Mesenteric fat pad (tissue), 1 donor: ENCODE results near the gene PRUNE2. TPM values are rescaled to one million over a fixed set of nuclear protein-coding genes. Genes with fewer than 3 reads are reported as not detected.

Experiments used
- DNase-seq: peaks from one replicate; pipeline ENCODE4 v3.0.0-alpha.2; 2020; ENCODE audit warnings: low spot score
- total RNA-seq: library from RNA; stranded (reverse); fragmentation: NEBNext Ultra II Directional; extraction: Animal tissue kit (Norgen Biotek cat#: 25700); gene quantifications from one replicate; pipeline ENCODE4 v1.2.1, GENCODE V29; 2021
- donor health status: DM: yes; HTN: yes; CAD: no.

The PRUNE2 gene
- total RNA-seq, 1 donor from 2014 or later: 13.9 TPM

- no peak for DNase-seq
Measured at GRCh38 chr9:76803762-76804161, 102.2 kb downstream of the PRUNE2 start.

- DNase-seq: no peak
Measured at GRCh38 chr9:76803083-76803482, 102.8 kb downstream of the PRUNE2 start.

DNA sequence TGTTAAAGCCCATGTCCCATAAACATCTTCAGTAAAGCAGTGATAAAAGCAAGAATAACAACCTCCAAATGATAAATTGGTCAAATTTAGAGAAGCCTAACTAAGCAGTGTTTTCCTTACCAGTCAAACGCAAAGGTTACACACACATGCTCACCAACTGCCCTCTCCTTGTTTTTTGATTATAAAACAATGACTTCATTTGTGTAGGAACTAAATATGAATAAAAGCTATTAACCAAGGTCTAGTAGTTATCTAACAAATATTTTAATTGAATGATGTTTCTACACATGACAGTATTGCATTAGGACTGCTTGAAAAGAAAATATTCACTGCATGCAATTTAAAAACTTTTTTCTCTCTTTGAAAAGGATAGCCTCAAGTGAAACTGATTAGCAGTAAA is 105.0 kb downstream of the PRUNE2 start:
- DNase-seq: no peak

GRCh38 chr9:76799473-76799872 is 106.4 kb downstream of the PRUNE2 start:
- no peak for DNase-seq

DNA sequence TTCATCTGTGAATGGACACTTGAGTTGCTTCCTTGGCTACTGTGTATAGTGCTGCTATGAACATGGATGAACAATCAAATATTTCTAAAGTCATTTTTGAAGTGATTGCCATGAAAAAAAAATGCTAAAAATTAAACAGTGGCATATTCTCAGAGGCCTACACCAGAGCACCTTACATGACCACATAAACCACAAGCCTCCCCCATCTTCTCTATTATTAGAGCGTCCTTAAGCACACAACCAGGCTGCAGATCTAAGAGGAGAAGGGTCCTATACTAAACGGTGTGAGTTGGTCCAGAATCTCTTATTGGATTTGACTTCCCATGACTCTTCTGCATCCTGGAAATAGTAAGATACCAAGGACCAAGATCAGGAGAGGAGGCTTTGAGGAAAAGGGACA is 107.4 kb downstream of the PRUNE2 start:
- DNase-seq: no peak

DNA sequence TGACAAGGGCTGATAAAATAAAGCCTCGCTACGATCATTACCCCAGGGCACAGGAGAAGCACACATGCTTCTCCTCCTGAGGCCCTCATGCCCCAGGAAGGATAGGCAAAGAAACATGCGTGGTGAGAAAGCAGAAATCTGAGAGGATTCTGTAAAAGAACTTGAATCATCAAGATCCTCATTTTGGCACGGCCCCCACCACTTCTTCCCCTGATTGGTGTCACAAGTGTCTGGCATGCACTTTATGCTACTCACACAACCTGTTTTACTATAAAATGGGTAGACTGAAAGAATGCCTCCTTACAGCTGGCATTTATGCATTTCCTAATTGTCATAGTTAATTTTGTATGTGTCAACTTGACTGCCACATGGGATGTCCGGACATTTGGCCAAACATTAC is 109.6 kb downstream of the PRUNE2 start:
- no peak for DNase-seq

- DNase-seq: no peak
Measured at GRCh38 chr9:76793784-76794431, 112.0 kb downstream of the PRUNE2 start.

- DNase-seq: no peak
Measured at GRCh38 chr9:76789840-76790239, 116.1 kb downstream of the PRUNE2 start.

DNA sequence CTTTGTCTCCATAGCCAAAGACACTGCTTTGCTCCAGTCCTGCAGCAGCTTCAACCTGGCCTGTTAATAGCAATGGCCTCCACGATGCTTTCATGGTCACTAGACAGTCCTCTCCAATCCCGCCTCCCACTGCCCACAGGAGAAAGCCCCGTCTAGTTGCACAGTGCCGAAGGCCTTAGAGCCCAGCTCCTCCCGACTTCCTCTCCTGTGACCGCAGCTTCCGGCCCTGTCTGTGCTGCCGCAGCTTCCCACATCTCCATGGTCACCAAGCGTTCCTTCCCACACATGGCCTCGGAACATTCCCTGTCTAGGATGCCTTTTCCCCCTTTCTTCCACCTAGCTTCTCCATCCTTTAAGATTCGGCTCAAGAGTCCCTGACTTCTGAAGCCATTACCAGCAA is 118.2 kb downstream of the PRUNE2 start:
- DNase-seq: no peak

DNA sequence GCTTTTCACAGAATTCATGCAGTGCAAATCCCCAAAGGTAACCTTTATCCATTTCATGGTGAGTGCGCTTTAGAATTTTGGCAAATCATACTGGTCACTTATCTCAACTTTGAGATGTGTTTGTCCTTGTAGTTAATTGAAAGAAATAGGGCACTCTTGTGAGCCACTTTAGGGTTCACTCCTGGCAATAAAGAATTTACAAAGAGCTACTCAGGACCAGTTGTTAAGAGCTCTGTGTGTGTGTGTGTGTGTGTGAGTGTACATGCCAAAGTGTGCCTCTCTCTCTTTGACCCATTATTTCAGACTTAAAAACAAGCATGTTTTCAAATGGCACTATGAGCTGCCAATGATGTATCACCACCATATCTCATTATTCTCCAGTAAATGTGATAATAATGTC is 120.4 kb downstream of the PRUNE2 start:
- no peak for DNase-seq

DNA sequence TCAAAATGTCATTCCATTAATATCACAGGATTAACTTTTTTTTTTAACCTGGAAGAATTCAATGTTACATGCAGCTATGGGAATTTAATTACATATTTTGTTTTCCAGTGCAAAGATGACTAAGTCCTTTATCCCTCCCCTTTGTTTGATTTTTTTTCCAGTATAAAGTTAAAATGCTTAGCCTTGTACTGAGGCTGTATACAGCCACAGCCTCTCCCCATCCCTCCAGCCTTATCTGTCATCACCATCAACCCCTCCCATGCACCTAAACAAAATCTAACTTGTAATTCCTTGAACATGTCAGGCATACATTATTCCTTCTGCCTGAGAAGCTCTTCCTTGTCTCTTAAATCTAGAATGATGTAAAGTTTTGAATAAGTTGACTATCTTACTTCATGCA is 121.0 kb downstream of the PRUNE2 start:
- DNase-seq: no peak

DNA sequence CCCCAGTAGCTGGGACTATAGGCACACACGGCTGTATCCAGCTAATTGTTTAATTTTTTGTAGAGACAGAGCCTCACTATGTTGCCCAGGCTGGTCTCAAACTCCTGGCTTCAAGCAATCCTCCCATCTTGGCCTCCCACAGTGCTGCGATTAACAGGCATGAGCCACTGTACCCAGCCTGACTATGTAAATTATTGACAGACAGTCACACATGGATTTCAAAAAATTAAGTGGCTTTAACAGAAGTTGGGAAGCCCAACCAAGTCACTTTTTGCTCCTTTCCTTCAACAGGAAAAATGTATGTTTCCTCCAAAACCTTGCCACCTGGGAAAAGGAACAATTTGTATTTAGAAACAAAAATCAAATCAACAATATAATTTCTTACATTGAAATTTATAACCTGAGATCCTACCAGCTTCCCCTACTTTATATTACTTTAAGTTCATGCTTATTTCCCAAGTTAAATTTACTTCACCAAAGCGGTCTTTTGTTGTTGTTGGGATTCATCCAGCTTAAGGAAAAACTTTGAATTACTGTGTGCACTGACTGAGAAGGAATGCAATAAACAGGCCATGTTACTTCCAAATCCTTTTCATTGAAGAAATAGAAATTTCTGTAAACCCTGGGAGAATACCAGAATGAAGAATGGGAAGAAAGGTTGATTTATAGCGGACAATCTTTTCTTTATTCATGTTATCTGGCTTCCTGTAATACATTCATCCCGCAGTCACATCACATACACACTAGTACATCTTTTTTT is 133.0 kb downstream of the PRUNE2 start:
- no peak for DNase-seq

DNA sequence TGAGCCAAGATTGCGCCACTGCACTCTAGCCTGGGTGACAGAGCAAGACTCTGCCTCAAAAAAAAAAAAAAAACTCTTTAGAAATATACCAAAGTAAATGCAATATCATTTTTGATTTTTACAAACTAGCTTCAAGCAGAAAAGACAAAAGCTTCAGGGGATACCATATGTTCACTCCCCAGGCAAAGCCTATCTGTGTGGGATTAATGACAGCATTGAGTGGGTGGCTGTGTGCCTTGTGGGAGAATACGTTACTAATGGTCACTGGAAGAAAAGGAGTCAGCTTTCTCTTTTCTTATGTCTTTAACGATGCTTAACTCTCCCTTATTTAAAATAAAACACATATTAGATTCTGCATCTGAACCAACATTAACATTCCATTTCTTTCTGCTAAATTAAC is 139.8 kb downstream of the PRUNE2 start:
- DNase-seq: no peak

DNA sequence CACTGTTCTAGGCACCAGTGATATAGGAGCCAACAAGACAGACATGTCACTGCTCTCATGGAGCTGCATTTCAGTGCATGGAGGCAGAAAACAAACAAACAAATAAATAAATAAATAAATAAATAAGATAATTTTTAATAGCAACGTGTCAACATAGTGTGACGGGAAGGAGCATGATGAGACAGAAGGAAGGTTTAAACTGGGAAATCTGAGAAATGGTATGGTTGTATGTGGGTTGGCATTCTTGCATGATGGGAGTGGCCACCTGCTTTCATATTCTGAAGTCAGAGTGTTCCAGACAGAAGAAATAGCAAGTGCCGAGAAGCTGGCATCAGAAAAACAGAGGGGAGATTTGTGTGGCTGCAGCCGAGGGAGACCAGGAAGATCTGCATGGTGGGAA is 141.8 kb downstream of the PRUNE2 start, which contains the start of gene PCA3:
Gene PCA3 (plus strand): TSS at position 301 of the 400 bp plus-strand sequence.
- no peak for DNase-seq

GRCh38 chr9:76761448-76761847 is 144.5 kb downstream of the PRUNE2 start:
- DNase-seq: no peak

DNA sequence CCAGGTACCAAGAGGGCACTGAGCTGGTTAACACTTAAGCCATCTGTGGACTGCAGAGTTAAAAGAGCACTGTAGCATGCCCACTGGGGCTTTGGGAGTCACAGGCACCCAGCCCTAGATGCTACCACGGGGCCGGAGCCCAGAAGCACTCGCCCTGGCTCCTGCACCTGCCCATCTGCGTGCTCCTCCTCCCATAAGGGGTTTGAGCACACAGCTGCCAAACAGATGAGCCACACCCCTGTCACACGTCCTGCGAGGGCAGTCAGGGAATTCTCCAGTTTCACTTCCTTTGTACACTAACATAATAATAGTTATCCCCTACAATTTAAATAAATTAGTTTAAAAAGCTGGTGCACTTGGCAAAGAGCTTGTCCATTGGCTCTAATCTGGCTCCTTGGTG is 146.2 kb downstream of the PRUNE2 start:
- no peak for DNase-seq

DNA sequence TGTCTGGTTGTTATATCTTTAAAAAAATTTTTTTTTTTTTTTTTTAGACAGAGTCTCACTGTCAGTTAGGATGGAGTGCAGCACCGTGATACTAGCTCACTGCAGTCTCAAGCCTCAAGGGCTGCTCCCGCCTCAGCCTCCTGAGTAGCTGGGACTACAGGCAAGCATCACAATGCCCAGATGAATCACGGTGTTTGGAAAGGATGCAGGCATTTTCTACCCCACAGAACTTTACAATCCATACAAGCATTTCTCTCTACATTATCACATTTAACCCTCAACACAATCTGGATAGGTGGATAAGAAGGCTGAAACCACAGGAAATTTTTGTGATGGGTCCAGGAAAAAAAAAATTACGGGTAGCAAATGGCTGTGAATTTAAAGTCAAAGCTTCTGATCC is 147.4 kb downstream of the PRUNE2 start:
- DNase-seq: no peak

DNA sequence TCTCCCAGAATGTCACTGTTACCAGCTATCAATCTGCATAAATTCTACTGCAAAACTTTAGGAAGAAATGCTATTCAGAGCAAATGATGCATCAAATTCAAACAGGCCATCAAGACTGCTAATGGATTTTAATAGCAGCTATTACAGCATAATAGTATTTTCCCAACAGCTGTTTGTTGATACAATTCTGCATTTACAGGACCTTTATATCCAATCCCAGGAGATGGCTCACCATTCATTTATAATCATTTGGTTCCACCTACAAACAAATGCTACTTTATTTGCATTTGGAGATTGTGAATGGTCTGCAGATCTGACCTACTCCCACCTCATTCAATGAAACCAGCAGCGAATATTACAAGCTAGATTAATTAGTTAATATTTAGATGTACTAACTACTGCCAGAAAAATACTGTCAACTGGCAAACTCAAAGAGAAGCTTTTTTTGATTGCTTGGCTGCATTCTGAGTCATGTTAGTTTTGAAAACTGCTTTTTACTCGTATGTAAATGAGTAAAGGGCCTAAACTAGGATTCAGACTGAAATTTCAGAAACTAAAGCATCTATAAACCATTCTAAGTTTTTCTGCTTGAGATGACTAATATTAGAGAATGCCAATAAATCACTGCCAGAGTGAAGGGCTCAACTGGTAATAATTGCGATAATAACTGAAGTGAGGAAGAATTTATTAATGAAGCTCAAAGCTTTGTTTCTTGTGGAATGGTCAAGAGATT is 148.8 kb downstream of the PRUNE2 start:
- no peak for DNase-seq

GRCh38 chr9:76756268-76756640 is 149.7 kb downstream of the PRUNE2 start:
- no peak for DNase-seq

DNA sequence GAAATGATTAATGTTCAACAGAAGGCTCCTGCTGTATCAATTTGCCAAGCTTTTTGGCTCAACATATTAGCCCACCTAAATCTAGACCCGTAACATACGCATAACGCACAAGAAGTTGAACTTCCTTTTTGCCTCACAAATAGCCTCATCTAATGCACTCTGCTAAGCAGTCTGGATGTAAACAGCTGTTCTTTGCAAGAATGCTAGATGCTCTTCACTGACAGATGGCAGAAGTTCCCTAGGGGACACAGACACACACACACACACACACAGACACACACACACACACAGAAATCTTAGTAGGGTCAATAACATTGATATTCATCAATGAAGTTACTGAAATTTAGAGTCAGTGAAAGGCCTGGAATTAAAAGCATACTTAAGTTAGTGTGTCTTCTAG is 154.9 kb downstream of the PRUNE2 start:
- no peak for DNase-seq

DNA sequence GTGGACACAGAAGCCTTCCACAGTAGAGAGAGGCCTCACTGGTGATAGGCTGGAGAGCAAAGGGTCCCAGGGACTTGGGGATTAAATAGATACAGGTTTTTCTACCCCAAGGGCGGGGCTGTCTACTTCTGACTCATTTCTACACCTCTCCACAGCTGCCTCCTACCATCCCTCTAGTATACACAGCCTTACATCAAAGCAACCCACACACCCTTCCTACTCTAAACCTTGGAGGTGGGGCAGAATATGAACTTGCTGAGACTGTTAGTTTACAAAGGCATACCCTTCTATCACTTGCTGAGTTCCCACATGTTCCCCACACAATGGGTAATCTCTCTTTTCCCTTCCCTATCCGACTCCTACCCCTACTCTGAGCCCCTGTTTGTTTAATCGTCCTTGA is 161.6 kb downstream of the PRUNE2 start:
- DNase-seq: no peak

DNA sequence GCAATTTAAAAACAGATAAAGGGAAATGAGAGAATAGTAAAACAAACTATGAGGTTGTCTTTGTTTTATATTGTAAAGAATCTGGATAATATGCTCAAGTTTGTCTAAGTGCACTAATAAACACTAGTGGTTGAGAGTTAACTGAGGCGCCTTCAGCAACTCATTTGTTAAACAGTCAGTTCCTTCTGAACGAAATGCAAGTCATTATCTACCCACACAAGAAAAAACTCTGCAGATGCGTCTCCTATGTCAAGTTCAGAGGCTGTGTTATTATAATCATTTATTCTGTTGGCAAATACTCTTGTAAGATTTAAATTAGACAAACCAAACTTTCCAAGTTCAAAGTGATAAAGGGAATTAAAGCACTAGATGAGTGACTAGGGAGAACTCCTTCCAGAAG is 162.0 kb downstream of the PRUNE2 start:
- no peak for DNase-seq
